SIG-M5 (cell line): Measurements from ENCODE around the gene ZMIZ2.
"Not testable (repeated sequence)": the region's sequence is repeated elsewhere in the genome, so short reads cannot be mapped to it uniquely, and the experiment has no call there.

Source experiments
- DNase-seq: peaks from one replicate; lab custom pipeline; 2025; lab: John Stamatoyannopoulos, UW

Gene ZMIZ2

DNA sequence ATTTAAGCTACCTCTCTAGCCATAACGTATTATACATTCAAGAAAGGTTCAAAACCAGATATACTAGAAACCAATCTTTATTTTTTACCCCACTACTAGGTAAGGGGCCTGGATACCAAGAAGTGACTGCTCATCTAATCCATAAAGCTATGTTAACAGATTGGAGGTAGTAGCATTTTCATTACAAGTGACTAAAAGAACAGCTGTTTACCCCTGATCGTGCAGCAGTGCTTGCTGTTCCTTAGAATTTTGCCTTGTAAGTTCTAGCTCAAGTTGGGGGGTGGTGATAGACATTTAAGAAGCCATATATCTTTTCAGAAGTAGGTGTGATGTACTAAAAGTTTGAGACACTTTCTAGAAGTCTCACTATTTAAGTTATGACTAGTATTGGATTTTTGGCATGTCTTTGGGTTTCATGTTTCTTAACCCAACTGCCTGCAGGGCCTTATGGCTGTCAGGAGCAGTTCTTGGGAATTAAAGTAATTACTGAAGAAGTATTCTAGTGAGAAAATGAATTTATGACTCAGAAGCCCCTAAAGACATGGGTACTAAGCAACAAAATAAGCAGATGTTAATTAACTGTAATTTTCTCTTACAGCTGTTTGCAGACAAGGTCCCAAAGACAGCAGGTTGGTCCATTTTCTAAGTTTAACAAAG, 50.1 kb downstream of the ZMIZ2 start:
- DNase-seq: no peak

GRCh38 chr7:44799939-44800338, 51.3 kb downstream of the ZMIZ2 start:
- DNase-seq: no peak

- no peak for DNase-seq
Observed at GRCh38 chr7:44801890-44802289, 53.2 kb downstream of the ZMIZ2 start.

- DNase-seq: no peak
Observed at GRCh38 chr7:44802418-44803025, 53.9 kb downstream of the ZMIZ2 start.

DNA sequence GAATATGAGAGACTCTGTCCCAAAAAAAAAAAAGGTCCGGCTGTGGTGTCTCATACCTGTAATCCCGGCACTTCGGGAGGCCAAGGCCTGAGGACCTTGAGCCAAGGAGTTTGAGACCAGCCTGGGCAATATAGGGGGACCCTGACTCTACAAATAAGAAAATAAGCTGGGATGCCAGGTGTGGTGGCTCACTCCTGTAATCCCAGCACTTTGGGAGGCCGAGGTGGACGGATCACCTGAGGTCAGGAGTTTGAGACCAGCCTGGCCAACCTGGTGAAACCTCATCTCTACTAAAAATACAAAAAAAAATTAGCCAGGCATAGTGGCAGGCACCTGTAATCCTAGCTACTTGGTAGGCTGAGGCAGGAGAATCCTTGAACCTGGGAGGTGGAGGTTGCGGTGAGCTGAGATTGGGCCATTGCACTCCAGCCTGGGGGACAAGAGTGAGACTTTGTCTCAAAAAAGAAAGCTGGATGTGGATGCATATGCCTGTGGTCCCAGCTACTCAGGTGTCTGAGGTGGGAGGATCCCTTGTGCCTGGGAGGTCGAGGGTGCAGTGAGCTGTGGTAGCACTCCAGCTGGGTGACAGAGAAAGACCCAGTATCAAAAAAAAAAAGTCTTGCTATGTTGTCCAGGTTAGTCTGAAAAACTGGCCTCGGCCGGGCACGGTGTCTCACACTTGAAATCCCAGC, 55.3 kb downstream of the ZMIZ2 start:
- not testable (repeated sequence) for DNase-seq

DNA sequence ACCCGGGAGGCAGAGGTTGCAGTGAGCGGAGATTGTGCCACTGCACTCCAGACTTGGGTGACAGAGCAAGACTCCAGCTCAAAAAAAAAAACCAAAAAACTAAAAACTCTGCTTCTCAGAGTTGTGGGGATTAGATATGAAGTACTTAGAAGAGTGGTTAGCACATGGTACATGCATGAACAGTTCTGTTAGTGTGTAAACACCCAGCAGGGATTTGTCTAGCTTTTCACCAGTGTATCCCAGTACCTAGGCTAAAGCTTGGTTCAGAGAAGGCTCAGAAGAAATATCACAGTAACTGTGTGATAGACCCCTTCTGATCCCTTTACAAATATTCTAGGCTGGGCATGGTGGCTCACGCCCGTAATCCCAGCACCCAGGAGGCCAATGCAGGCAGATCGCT, 57.3 kb downstream of the ZMIZ2 start:
- no peak for DNase-seq

DNA sequence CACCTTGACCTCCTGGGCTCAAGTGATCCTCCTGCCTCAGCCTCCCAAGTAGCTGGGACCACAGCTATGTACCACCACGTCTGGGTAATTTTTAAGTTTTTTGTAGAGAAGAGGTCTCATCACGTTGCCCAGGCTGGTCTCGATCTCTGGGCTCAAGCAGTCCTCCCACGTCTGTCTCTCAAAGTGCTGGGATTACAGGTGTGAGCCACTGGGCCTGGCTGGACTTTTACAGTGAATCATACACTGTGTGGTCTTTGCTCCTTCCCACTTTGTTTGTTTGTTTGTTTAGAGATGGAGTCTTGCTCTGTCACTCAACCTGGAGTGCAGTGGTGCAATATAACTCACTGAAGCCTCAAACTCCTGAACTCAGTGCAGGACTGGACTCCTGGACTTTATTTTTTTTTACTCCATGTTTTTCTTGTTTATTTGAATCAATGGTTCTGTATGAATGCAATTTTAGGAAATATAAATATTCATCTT, 60.3 kb downstream of the ZMIZ2 start:
- no peak for DNase-seq

GRCh38 chr7:44811093-44811492, 62.4 kb downstream of the ZMIZ2 start:
- no peak for DNase-seq

DNA sequence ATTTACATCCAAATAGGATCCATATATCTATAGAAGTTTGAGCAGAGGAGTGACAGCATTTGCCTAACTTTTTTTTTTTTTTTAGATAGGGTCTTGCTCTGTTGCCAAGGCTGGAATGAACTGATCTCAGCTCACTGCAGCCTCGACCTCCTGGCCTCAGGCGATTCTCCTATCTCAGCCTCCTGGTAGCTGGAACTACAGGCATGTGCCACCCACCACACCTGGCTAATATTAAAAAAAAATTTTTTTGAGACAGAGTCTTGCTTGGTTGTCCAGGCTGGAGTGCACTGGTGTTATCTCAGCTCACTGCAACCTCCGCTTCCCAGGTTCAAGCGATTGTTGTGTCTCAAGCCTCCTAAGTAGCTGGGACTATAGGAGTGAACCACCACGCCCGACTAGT, 62.9 kb downstream of the ZMIZ2 start:
- DNase-seq: no peak

GRCh38 chr7:44814919-44815318, 66.3 kb downstream of the ZMIZ2 start:
- no peak for DNase-seq

DNA sequence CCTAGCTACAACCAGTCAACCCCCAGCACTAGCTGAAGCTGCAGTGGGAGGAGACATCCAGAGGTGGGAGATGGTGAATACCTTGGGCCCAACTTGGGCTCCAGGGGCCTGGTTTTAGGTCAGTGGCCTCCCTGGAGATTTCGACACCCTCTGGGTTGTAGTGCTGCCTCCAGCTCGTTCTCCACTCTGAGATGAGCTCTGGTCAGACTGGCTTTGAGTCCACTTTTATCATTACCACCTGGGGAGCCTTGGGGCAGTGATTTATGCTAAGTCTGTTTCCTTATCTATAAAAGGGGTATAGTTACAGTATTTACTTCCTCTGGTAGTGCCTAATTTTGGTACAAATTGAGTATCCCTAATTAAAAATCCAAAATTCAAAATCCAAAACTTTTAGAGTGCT, 70.6 kb downstream of the ZMIZ2 start:
- DNase-seq: no peak
